H1 (cell line): ENCODE measurements around the gene ABCA13. TPM values are rescaled to one million over a fixed set of nuclear protein-coding genes. Genes with fewer than 3 reads are reported as not detected.
A peak's percentile ranks its signal among the peaks of the same experiment; 100 is the strongest.

Experiments
- CTCF ChIA-PET: fragments of 300-600 bp; sonication (Branson Sonifier 250); formaldehyde crosslinking; loops from one replicate; lab custom pipeline; 2021; ENCODE audit not compliant: partially characterized antibody; lab: Charles Lee
- POLR2A ChIA-PET: fragments of 300-600 bp; sonication (Branson Sonifier 250); formaldehyde crosslinking; loops from one replicate; lab custom pipeline; 2021; ENCODE audit warnings: inconsistent platforms; ENCODE audit not compliant: partially characterized antibody; lab: Charles Lee
- DNase-seq, 2 experiments: peaks; one replicate each; pipeline versions ENCODE4 v3.0.0 to v3.0.0-alpha.2; 2010 to 2022; ENCODE audit warnings: low spot score in 2 of 2, low read depth in 1 of 2, mixed read lengths in 1 of 2
- FAIRE-seq: peaks from 2 replicates; lab custom pipeline; 2011; peaks lifted over from hg19 to GRCh38; lab: Jason Lieb, UNC
- H2AFZ ChIP-seq: 2 replicates; pipeline ENCODE4 v1.8.1; 2012; ENCODE audit warnings: low read length, inconsistent platforms
- H2AK5ac ChIP-seq: 2 replicates; pipeline ENCODE4 v1.6.1; 2013; ENCODE audit warnings: low read depth, low read length
- H2BK120ac ChIP-seq: replicated peaks from 2 replicates; pipeline ENCODE3; 2013; ENCODE audit warnings: low read depth, low read length, inconsistent platforms
- H2BK12ac ChIP-seq: 2 replicates; pipeline ENCODE4 v1.6.1; 2013; ENCODE audit warnings: low read depth, low read length
- H2BK15ac ChIP-seq: 2 replicates; pipeline ENCODE4 v1.6.1; 2013; ENCODE audit warnings: low read length
- H2BK20ac ChIP-seq: 2 replicates; pipeline ENCODE4 v1.6.1; 2013; ENCODE audit warnings: low read length
- H2BK5ac ChIP-seq: 2 replicates; pipeline ENCODE4 v1.6.1; 2013; ENCODE audit warnings: low read depth, low read length
- H3K14ac ChIP-seq: 2 replicates; pipeline ENCODE4 v1.6.1; 2013; ENCODE audit warnings: inconsistent platforms; ENCODE audit not compliant: insufficient read length
- H3K18ac ChIP-seq: 2 replicates; pipeline ENCODE4 v1.6.1; 2013; ENCODE audit warnings: low read length; ENCODE audit errors: extremely low read depth
- H3K23ac ChIP-seq: 2 replicates; pipeline ENCODE4 v1.6.1; 2013; ENCODE audit warnings: inconsistent platforms; ENCODE audit not compliant: insufficient read length
- H3K23me2 ChIP-seq: 2 replicates; pipeline ENCODE4 v1.6.1; 2013; ENCODE audit warnings: low read depth, low read length
- H3K27ac ChIP-seq: 2 replicates; pipeline ENCODE4 v1.6.1; 2011; ENCODE audit warnings: low read depth, low read length, inconsistent platforms
- H3K27me3 ChIP-seq, 4 experiments: replicated peaks in 1 of 4; 1 replicate in 1 of 4; 2 replicates in 3 of 4; pipeline versions ENCODE4 v1.6.1 to v1.8.1; 2011 to 2013; ENCODE audit warnings: low read length in 3 of 4, mild to moderate bottlenecking in 3 of 4, inconsistent platforms in 2 of 4, mixed read lengths in 2 of 4, moderate library complexity in 1 of 4; ENCODE audit not compliant: control insufficient read depth in 3 of 4, insufficient read depth in 3 of 4; ENCODE audit errors: extremely low read depth in 1 of 4
- H3K36me3 ChIP-seq, 4 experiments: 2 replicates each; pipeline versions ENCODE4 v1.6.1 to v1.8.1; 2011 to 2013; ENCODE audit warnings: mild to moderate bottlenecking in 4 of 4, low read length in 3 of 4, moderate library complexity in 2 of 4, control low read depth in 1 of 4, inconsistent platforms in 1 of 4; ENCODE audit not compliant: insufficient read depth in 4 of 4, control insufficient read depth in 2 of 4
- H3K4ac ChIP-seq: replicated peaks from 2 replicates; pipeline ENCODE3; 2013; ENCODE audit warnings: low read length, low read depth, mixed read lengths, inconsistent platforms; ENCODE audit not compliant: insufficient read length
- H3K4me1 ChIP-seq, 4 experiments: replicated peaks in 1 of 4; 1 replicate in 1 of 4; 2 replicates in 3 of 4; pipeline versions ENCODE4 v1.6.1 to v1.8.1; 2011 to 2013; ENCODE audit warnings: low read length in 3 of 4, inconsistent platforms in 2 of 4, mixed read lengths in 1 of 4; ENCODE audit not compliant: insufficient read depth in 4 of 4, control insufficient read depth in 3 of 4
- H3K4me2 ChIP-seq, 2 experiments: 2 replicates each; pipeline versions ENCODE4 v1.6.1 to v1.8.1; 2011 to 2013; ENCODE audit warnings: low read depth in 2 of 2, low read length in 2 of 2, control low read depth in 1 of 2, inconsistent platforms in 1 of 2, mild to moderate bottlenecking in 1 of 2; ENCODE audit not compliant: insufficient read depth in 1 of 2
- H3K4me3 ChIP-seq, 4 experiments: fragments of 200-600, 300-600 bp in 1 of 4; sonication (generic), shearing (Covaris generic), sonication (Bioruptor Twin) in 1 of 4; 2 replicates each; pipeline versions ENCODE4 v1.5.1 to v1.8.1; 2011 to 2016; ENCODE audit warnings: low read length in 4 of 4, low read depth in 3 of 4, control low read depth in 2 of 4, inconsistent platforms in 2 of 4, mild to moderate bottlenecking in 2 of 4, mixed read lengths in 1 of 4, moderate library complexity in 1 of 4; ENCODE audit not compliant: insufficient read depth in 2 of 4; ENCODE audit errors: extremely low read depth in 1 of 4
- H3K56ac ChIP-seq: replicated peaks from 2 replicates; pipeline ENCODE3; 2013; ENCODE audit warnings: low read depth, mild to moderate bottlenecking, mixed read lengths, low read length, inconsistent platforms; ENCODE audit not compliant: insufficient read length
- H3K79me1 ChIP-seq: 2 replicates; pipeline ENCODE4 v1.6.1; 2013; ENCODE audit warnings: low read depth, low read length, control low read depth
- H3K79me2 ChIP-seq, 2 experiments: 2 replicates each; pipeline versions ENCODE4 v1.6.1 to v1.8.1; 2012 to 2013; ENCODE audit warnings: low read length in 2 of 2, mild to moderate bottlenecking in 2 of 2, inconsistent platforms in 1 of 2; ENCODE audit not compliant: insufficient read depth in 2 of 2, control insufficient read depth in 1 of 2
- H3K9ac ChIP-seq, 4 experiments: replicated peaks in 1 of 4; 1 replicate in 1 of 4; 2 replicates in 3 of 4; pipeline versions ENCODE4 v1.6.1 to v1.8.1; 2011 to 2013; ENCODE audit warnings: low read depth in 3 of 4, low read length in 3 of 4, control low read depth in 2 of 4, mild to moderate bottlenecking in 2 of 4, moderate library complexity in 2 of 4, inconsistent platforms in 1 of 4; ENCODE audit errors: extremely low read depth in 1 of 4
- H3K9me3 ChIP-seq, 2 experiments: 2 replicates each; pipeline versions ENCODE4 v1.6.1 to v1.8.1; 2012 to 2013; ENCODE audit warnings: mild to moderate bottlenecking in 2 of 2, moderate library complexity in 2 of 2, control low read depth in 1 of 2, inconsistent platforms in 1 of 2, low read depth in 1 of 2, low read length in 1 of 2, mixed read lengths in 1 of 2; ENCODE audit not compliant: insufficient read depth in 2 of 2
- H4K20me1 ChIP-seq, 2 experiments: replicated peaks in 1 of 2; 2 replicates each; pipeline versions ENCODE3 to v1.8.1; 2011 to 2013; ENCODE audit warnings: inconsistent platforms in 2 of 2, low read length in 2 of 2, mild to moderate bottlenecking in 1 of 2; ENCODE audit not compliant: insufficient read depth in 2 of 2, control insufficient read depth in 1 of 2
- H4K5ac ChIP-seq: 2 replicates; pipeline ENCODE4 v1.6.1; 2013; ENCODE audit warnings: low read length, low read depth, mixed read lengths, inconsistent platforms; ENCODE audit not compliant: insufficient read length
- H4K8ac ChIP-seq: 2 replicates; pipeline ENCODE4 v1.8.0; 2013; ENCODE audit warnings: mild to moderate bottlenecking, moderate library complexity, low read length, inconsistent platforms; ENCODE audit not compliant: insufficient read depth; ENCODE audit errors: extremely low read depth
- H4K91ac ChIP-seq: replicated peaks from 2 replicates; pipeline ENCODE3; 2013; ENCODE audit warnings: low read length, mixed read lengths, inconsistent platforms; ENCODE audit not compliant: insufficient read length
- ASH2L ChIP-seq: fragments of 200-600, 300-600 bp; sonication (generic); IDR thresholded peaks from one replicate; pipeline ENCODE4 v1.7.1; 2017; ENCODE audit warnings: low read length
- BACH1 ChIP-seq: IDR thresholded peaks from 2 replicates; pipeline ENCODE4 v1.6.1; 2012; ENCODE audit warnings: low read length, improper control_type of control experiment
- BRCA1 ChIP-seq: IDR thresholded peaks from 2 replicates; pipeline ENCODE4 v1.6.1; 2012; ENCODE audit warnings: low read depth, low read length, improper control_type of control experiment
- HDAC2 ChIP-seq, 2 experiments: fragments of 300-600 bp in 1 of 2; sonication (generic) in 1 of 2; IDR thresholded peaks; 2 replicates each; pipeline ENCODE4 v1.6.1; 2011 to 2012; ENCODE audit warnings: low read depth in 2 of 2, low read length in 2 of 2, mild to moderate bottlenecking in 2 of 2, moderate library complexity in 2 of 2, borderline replicate concordance in 1 of 2, inconsistent platforms in 1 of 2
- KDM5A ChIP-seq: fragments of 200-600 bp; IDR thresholded peaks from 2 replicates; pipeline ENCODE4 v1.7.1; 2012; ENCODE audit warnings: mild to moderate bottlenecking, low read length, inconsistent platforms, mixed read lengths
- NANOG ChIP-seq: IDR thresholded peaks from 2 replicates; pipeline ENCODE4 v1.6.1; 2011; ENCODE audit warnings: low read length, low read depth, mild to moderate bottlenecking, inconsistent platforms; ENCODE audit not compliant: insufficient read depth, poor library complexity, severe bottlenecking
- RBBP5 ChIP-seq: IDR thresholded peaks from 2 replicates; pipeline ENCODE4 v1.7.1; 2012; ENCODE audit warnings: low read depth, mild to moderate bottlenecking, inconsistent platforms, low read length, moderate library complexity, borderline replicate concordance
- RNF2 ChIP-seq: fragments of 200-900, 300-1000 bp; sonication (generic); IDR thresholded peaks from 2 replicates; pipeline ENCODE4 v1.7.1; 2016; ENCODE audit warnings: borderline replicate concordance, low read depth, mild to moderate bottlenecking, antibody characterized with exemption, low read length; ENCODE audit not compliant: poor library complexity, severe bottlenecking; ENCODE audit errors: missing control alignments
- SIX5 ChIP-seq: IDR thresholded peaks from 2 replicates; pipeline ENCODE4 v1.6.1; 2011; ENCODE audit warnings: mild to moderate bottlenecking, low read depth, low read length
- TBP ChIP-seq: IDR thresholded peaks from 2 replicates; pipeline ENCODE4 v1.6.1; 2011; ENCODE audit warnings: low read depth, low read length, improper control_type of control experiment
- TEAD4 ChIP-seq: IDR thresholded peaks from 2 replicates; pipeline ENCODE4 v1.6.1; 2012; ENCODE audit warnings: low read depth, low read length, inconsistent platforms, mixed read lengths
- WGBS, 2 experiments: shearing (Covaris generic) in 1 of 2; methylation state at CpG; one replicate each; pipeline versions ENCODE4 v1.1.6 to v1.1.7; 2013 to 2015; ENCODE audit warnings: low lambda C conversion rate in 2 of 2, mixed read lengths in 2 of 2, inconsistent platforms in 1 of 2, low coverage in 1 of 2, missing lambda C conversion rate in 1 of 2; ENCODE audit not compliant: insufficient replicate concordance in 2 of 2, insufficient coverage in 1 of 2, insufficient read length in 1 of 2; ENCODE audit errors: extremely low coverage in 1 of 2, missing lambda C conversion rate in 1 of 2; 5-methylcytosine and 5-hydroxymethylcytosine counted together
- polyA plus RNA-seq, 7 experiments: library from polyadenylated mRNA; depleted of rRNA in 3 of 7; stranded (reverse) in 5 of 7; unstranded in 2 of 7; fragments of >200 nt in 5 of 7; fragments of 200-250 nt in 2 of 7; gene quantifications; 1 replicate in 5 of 7; 2 replicates in 1 of 7; 4 replicates in 1 of 7; pipeline versions ENCODE4 v1.2.1 to v1.2.3, GENCODE V29; 2011 to 2013; ENCODE audit warnings: missing spikeins in 2 of 7, mixed read lengths in 2 of 7
- total RNA-seq: library from RNA; stranded (reverse); fragmentation: NEBNext Ultra II Directional; extraction: Animal tissue kit (Norgen Biotek cat#: 25700); gene quantifications from 2 replicates; pipeline ENCODE4 v1.2.1, GENCODE V29; 2021
- TF ChIP-seq, protein P1 (sequence below): IDR thresholded peaks from 2 replicates; pipeline ENCODE4 v1.6.1; 2012; ENCODE audit warnings: inconsistent platforms

ABCA13 gene
- total and polyA plus RNA-seq, 2 of the 8 experiments (the other 6 are each of a cell fraction or from before 2014, with no cell fraction given): 0.07 to 0.09 TPM

DNA sequence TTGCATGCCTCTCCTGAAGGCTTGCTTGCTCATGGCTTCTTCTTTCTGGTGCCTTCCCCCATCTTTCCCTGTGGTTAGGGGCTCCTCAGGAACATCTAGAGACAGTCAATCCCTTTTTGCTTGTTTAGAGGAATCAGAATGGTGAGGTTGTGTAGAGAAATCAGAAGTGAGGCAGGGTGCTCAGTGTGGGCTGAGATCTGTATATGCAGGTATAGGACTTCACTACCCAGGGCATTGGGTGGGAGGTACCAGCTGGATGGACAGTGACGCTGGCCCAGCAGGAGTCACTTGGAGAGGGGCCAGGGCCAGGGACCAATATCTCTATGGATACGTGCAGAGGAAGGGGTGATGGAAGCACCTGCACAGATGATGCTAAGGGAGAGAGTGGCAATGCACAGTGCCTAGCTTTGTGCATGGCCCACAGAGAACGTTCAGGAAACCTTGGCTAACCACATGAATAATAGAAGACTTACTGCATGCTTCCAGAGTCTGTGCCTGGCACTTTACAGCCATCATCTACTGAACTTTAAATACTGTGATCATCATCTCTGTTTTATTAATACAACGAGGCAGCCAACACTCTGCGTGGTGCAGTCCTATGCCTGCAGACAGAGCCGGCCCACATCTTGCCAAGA, 255.2 kb downstream of the ABCA13 start:
- ChIA-PET CTCF (interaction anchor here (2.1 kb wide), 1 partner anchor 449 kb away, joined by 8 read pairs; no protein-coding TSS in a partner anchor), POLR2A (no interaction called here)
- no peaks in the 10 kb centered on the region for H3K23me2 ChIP-seq
- H4K8ac ChIP-seq: no peak overlapping the region
- DNase-seq: no peak
- no peak overlapping the region for H2AK5ac ChIP-seq
- H3K4ac ChIP-seq: no peak overlapping the region
- H3K4me1 ChIP-seq: 0 out of 7 replicates have a peak, but pooled peaks cover 0 to 2% (median 0%) of the 10 kb centered on the region in 4 experiments
- H3K9ac ChIP-seq: no peak overlapping the region
- no peak overlapping the region for H3K56ac ChIP-seq
- H3K79me2 ChIP-seq: no peaks in the 10 kb centered on the region
- no peaks in the 10 kb centered on the region for H3K27me3 ChIP-seq
- no peaks in the 10 kb centered on the region for H3K9me3 ChIP-seq
- no peak overlapping the region for H3K4me2 ChIP-seq
- no peaks in the 10 kb centered on the region for H3K79me1 ChIP-seq
- H2BK120ac ChIP-seq: no peak overlapping the region
- H3K36me3 ChIP-seq: no peaks in the 10 kb centered on the region
- WGBS, 2 experiments: 91% methylated on average over 6 of the region's 6 CpGs; no CpG with 5 or more reads in 1 of the 2 experiments
- H3K4me3 ChIP-seq: no peak overlapping the region
- H4K5ac ChIP-seq: no peak overlapping the region
- no peak overlapping the region for H3K23ac ChIP-seq
- H2BK12ac ChIP-seq: no peak overlapping the region
- no peak for FAIRE-seq
- H4K20me1 ChIP-seq: no peaks in the 10 kb centered on the region
- no peak overlapping the region for H2BK20ac ChIP-seq
- H3K18ac ChIP-seq: no peak overlapping the region
- no peak overlapping the region for H3K27ac ChIP-seq
- H2AFZ ChIP-seq: no peak overlapping the region
- H2BK15ac ChIP-seq: no peak overlapping the region
- H4K91ac ChIP-seq: peak overlapping the region; percentile 31
- H2BK5ac ChIP-seq: no peak overlapping the region
- no peak overlapping the region for H3K14ac ChIP-seq
- TF ChIP-seq KDM5A (no peak), SIX5 (no peak), RNF2 (no peak), BRCA1 (no peak), ASH2L (no peak), NANOG (no peak), TBP (no peak), HDAC2 (IDR thresholded peaks at IDR 0.05; ENCODE audit: borderline replicate concordance in 1 of 2, low read depth in 2 of 2, low read length in 2 of 2) (no peak), BACH1 (no peak), TEAD4 (no peak), RBBP5 (no peak)
- TF ChIP-seq, protein P1, sequence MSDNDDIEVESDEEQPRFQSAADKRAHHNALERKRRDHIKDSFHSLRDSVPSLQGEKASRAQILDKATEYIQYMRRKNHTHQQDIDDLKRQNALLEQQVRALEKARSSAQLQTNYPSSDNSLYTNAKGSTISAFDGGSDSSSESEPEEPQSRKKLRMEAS: no peak
